ENCODE measurements around the gene KCNC4.

- no peak for TF ChIP-seq CTCF (IDR thresholded peaks at IDR 0.05)
- TF ChIP-seq POLR2A (IDR thresholded peaks at IDR 0.05), result no peak
Observed at GRCh38 chr1:110235181-110235833, 25.2 kb downstream of the KCNC4 start.
